ENCODE results near the gene RUNX1. TPM values are rescaled to one million over a fixed set of nuclear protein-coding genes. Genes with fewer than 3 reads are reported as not detected.
A peak's percentile ranks its signal among the peaks of the same experiment; 100 is the strongest.

Gene RUNX1
- total RNA-seq, 1 donor from 2014 or later: 0.41 TPM

DNA sequence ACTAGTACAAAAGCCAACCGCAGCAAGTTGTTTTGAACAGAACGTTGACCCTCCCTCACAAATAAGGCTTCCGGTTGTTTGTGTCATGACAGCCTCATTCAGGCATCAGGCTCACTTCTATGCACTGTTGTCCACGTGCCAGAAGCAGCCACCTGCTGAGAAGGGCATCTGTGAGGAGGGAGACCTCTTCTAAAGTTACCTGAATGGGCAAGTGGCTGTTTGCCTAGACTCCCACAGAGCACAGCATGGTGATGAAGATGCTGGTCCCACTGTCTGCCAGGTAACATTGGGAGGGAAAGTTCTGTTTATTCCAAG lies 204.2 kb downstream of the RUNX1 start:
- DNase-seq (ENCODE audit: low spot score in 2 of 2): no peak
- no peak for FAIRE-seq

DNA sequence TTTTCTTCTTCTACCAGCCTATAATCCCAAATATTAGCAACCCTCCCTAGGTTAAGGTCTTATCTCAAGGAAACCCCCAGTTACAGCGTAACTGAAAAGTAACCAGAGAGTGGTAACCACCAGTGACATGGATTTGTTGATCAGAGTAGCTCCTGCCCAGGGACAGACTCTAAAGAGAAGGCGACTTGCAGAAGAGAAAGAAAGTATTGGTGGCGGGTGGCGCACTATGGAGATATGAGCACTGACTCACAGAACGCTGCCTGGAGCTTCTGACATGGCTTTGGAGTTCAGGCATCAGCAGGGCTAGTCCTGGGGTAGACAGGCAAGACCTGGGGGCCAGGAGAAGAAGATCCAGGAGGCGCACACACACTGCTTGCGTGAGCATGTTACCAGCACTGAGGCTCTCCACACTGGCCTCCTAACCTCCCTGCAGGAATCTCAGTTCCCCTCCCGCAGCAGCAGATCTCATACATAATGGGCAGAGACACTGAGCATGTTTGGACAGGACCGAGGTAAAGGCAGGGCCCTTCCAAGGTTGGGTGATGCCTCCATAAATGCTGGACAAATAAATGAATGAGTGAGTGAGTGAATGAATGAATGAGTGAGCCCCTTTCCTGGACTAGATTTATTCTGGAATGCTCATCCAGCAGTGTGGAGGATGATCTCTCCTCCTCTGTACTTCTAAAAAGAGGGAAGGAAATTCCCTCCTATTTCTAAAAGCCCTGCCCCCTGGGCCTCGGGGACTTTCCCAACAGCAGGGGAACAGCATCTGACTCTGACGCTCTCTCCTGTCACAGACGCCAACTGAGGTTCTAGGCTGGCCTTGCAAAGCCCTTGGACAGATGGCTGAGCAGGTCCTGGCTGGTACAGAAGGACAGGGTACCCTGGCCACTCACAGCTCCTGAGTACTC lies 204.8 kb downstream of the RUNX1 start:
- no peak for FAIRE-seq
- no peak for DNase-seq (ENCODE audit: low spot score in 2 of 2)

DNA sequence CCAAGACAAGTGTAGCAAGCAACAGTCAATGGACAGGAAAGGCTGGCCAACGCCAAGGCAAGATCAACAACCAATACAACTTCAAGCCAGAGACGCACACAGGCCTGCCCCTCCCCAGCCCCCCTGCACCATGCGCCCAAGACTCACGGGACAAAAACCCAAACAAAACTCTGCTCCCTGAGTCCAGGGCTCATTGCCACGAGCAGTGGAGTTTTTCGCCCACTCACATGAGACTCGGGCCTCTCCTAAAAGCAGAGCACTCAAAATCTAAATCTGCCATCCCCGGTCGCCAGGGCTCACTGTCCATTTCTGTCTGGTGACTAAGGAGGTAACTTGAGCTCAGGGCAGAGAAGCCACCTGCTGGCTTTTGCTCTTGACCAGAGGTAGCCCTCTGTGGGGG lies 205.5 kb downstream of the RUNX1 start:
- no peak for FAIRE-seq
- no peak for DNase-seq (ENCODE audit: low spot score in 2 of 2)

DNA sequence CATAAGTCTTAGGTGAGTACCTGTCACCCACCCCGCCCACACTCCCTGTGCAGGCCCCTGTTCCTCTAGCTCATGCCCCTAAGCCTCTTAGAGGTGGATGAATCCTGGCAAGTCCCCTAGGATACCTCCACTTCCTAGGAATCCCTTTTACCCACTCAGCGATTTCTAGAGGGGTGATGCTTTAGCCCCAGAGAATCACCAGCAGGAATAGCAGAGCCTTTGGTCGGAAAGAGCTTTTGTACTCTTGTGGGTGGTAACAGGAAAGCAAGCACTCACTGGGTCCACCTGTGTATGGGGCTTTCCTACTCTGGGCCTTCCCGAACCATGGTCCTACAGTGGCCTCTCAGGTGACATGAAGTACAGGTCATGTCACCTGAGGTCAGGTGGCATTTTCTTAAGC lies 207.9 kb downstream of the RUNX1 start:
- FAIRE-seq: no peak

DNA sequence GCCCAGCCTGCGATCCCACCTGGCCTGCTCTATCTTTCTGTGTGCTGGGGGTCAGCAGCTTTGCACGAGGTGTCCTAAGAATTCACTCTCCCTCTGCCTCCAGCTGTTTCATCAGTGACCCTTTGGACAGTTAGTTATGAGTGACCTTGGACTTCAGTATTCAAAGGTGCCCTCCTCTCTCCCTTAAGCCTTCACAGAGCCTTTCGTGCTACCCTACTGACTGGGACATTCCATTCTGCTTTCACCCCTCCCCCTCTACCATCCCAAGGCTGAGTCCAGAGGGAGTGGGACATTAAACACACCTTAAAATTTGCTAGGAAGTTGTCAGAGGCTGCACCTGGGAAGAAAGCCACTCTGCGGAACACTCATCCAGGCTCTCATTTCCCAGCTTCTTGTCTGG lies 208.4 kb downstream of the RUNX1 start:
- DNase-seq (ENCODE audit: low spot score in 2 of 2) (no peak), FAIRE-seq (no peak)

More for the DNA sequence above, 207.9 kb downstream of the RUNX1 start:
- DNase-seq (ENCODE audit: low spot score in 2 of 2): no peak

DNA sequence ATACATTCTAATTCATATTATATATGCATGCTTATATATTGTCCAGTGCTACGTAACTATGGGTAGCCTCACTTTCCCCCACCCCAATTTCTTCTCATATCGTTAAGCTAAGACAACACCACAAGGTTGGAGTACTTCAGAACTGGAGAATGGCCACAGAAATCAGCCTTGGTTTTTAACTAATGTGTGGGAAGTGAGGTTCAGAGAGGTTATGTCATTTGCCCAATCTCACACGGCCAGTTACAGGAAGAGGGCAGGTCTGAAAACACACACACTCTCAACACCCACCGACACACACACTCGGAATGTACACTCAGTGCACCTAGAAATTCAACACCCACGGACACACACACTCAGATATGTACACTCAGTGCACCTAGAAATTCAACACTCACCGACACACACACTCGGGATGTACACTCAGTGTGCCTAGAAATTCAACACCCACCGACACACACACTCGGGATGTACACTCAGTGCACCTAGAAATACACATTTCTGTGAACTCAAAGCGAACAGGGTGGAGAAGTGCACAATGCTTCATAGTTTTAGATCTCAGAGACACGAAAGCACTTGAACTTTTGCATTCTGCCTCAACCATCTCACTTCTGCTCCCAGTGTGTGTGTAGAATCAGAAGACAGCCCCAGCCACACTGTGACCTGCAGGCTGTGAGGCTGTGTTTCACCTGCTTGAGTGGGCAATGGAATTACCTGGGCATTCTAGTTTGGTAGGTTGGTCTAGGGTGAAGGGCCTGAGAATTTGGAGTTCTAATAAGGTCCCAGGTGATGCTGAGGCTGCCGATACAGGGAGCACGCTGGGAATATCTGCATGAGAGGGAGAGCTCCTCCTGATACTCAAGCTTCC lies 209.9 kb downstream of the RUNX1 start:
- no peak for FAIRE-seq

DNA sequence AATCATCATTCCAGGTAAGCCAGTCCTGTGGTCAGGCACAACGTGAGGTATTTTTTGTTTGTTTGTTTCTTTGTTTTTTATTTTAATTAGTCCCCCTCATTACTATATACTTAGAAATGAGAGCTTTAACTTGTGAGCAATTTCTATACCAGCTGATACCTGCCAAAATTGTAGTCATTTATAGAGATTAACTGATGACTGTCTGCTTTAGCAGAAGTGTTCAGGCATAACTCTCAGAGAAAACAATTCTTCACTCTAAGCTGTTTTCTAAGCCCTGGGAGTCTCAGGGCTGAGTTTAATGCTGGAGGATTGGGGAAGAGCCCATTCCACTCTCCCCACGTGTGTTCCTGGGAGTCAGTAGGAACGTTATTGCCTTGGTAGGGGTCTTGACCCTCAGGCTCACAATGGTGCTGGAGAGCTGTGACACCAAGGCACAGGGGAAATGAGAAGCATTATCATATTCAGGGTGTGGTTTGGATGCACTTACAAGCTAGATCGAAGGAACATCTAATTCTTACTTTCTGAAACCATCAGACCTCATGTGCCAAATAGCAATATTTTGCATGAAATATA lies 212.1 kb downstream of the RUNX1 start:
- FAIRE-seq (no peak), DNase-seq (ENCODE audit: low spot score in 2 of 2) (no peak)

More for the DNA sequence above, 209.9 kb downstream of the RUNX1 start:
- no peak for DNase-seq (ENCODE audit: low spot score in 2 of 2)

DNA sequence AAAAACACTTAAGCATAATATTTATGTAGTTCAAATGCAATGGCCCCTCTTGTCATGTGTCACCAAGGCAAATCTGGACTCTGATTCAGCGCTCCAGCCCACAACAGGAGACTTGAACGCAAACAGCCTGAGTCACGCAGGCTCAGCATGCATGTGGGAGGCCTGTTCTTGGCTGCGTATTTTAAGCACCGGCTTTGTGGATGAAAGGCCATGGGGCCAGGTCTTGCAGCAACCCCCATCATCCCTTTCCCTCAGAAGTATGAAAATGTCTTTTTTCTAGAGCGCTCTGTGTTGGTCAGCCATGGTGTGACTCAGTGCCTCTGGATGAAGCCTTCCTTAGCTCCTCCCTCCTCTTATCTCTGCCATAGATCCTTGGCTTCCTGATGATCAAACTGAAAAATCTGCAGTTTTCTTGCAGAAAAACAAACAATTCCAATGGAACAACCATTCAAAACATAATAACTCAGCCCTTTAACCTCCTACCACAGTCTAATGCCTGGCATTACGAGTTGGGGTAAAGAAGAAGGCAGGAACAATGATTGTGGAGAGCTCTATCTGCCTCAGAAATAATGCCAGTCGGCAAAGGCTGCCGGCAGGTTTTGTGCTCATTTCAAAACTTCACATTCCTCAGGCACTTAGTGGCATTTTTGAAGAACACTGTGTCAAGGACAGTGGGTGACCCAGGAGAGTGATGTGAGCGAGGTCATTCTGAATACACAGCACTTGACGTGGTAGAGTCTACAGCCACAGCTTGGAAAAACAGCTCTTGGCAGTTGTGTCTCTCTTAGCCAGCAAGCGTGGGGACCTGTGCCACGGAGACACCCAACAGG lies 212.8 kb downstream of the RUNX1 start:
- no peak for FAIRE-seq
- DNase-seq (ENCODE audit: low spot score in 2 of 2): peak in 1 of 2 donors; percentile 20

DNA sequence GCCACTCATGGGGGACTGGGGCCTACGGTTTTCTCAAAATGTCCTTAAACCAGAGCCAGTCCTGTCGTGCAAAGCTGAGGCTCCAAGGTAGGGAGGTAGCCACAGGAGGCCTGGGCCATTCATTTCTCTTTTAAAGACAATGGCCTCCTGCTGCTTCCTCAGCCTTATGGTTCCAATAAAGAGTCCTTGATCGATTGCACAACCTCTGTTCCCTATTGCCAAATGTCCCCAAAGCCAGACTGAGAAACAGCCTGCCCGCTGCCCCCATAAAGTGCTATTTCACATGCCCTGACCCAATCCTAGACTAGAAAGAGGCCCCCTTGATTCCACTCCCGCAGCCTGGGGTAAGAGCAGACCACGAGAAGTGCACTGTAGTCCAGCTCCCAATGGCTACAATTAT lies 213.6 kb downstream of the RUNX1 start:
- DNase-seq (ENCODE audit: low spot score in 2 of 2) (no peak), FAIRE-seq (no peak)

DNA sequence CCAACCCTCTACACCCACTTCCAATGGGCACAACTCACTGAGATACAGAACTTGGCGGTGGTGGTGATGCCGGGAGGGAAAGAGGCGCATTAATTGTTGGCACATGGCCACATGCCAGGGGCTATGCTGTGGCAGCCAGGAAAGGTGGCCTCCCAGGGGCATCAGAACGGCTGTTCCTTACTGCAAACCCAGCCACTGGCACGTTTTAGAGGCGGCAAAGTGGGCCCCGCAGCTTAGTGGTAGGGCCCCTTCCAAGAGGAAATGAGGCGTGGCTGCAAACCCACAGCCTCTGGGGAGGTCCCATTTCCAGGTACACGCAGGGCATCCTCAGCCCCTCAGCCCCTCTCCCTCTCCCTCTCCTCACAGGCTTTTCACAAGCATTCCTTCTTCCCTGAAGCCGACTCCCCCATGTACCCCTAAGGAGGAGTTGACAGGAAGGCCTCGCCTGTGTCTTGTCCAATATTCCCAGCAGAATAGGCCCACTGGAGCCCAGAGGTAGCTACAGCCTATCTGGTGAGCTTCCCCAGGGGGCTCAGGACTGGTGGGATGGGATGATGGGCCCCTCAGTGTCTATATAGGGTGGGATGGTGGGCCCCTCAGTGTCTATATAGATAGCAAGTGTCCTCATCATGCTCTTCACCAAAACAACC lies 214.1 kb downstream of the RUNX1 start:
- DNase-seq (ENCODE audit: low spot score in 2 of 2) (no peak), FAIRE-seq (no peak)

DNA sequence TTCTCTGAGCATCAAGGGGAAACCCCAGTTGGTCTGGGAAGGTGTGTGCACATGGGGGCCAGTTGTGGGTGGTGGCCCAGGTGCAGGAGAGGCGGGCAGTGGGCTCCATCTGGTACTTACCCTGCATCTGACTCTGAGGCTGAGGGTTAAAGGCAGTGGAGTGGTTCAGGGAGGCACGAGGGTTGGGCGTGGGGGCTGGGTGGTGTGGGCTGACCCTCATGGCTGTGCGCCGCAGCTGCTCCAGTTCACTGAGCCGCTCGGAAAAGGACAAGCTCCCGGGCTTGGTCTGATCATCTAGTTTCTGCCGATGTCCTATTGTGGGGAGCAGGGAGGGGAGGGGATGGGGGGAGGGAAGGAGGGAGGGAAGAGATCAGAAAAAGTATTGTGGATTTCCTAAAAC lies 214.8 kb downstream of the RUNX1 start:
- DNase-seq (ENCODE audit: low spot score in 2 of 2) (no peak), FAIRE-seq (no peak)

DNA sequence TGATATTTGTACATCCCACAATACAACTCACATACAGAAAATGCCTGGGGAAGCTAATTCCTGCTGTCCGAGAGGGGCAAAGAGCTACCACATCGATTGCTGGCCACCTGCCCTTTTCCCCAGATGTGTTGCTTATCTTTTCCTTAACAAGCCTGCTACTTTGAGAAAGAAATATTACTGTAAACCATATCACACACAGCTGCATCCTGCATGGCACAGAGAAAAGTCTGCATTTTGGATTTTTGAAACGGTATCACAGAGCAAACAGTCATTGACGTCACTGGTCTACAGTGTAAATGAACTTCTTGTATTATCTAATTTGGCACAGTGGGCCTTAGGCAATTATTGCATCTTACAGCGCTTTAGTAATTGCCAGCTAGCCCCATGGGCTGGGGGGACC lies 215.6 kb downstream of the RUNX1 start:
- DNase-seq (ENCODE audit: low spot score in 2 of 2) (no peak), FAIRE-seq (no peak)

DNA sequence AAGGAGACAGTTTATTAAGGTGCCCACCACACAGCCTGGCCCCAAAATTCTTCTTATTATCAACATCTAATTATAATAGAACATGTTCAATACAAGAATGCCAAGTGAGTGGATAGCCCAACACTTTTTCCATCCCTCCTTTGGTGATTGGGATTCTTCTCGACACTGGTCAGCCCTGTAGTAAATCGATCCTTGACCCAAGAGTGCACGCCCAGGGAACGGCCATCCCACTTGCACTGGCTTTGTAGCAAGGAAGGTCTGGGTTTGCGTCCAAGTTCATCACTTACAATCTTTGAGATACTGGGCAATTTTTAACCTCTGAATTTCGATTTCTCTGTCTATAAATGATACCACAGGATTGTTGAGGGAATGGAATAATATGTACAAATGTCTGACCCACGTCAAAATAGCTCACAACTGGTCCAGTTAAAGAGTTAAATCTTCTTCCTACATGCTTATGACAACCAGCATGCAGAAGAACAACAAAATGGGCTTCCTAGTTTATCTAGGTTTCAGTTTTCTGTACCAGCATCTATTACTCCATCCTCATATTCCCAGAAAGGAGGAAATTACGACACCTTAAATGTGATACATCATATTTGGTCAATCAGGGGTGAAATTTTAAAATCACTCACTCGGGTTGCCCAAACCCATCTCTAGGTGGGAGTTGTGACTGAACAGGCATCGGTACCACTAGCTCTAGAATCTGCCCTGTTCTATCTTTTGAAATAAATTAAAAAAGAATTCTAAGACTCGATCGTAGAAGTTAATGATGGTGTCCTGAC lies 218.5 kb downstream of the RUNX1 start:
- DNase-seq (ENCODE audit: low spot score in 2 of 2): no peak
- FAIRE-seq: no peak

DNA sequence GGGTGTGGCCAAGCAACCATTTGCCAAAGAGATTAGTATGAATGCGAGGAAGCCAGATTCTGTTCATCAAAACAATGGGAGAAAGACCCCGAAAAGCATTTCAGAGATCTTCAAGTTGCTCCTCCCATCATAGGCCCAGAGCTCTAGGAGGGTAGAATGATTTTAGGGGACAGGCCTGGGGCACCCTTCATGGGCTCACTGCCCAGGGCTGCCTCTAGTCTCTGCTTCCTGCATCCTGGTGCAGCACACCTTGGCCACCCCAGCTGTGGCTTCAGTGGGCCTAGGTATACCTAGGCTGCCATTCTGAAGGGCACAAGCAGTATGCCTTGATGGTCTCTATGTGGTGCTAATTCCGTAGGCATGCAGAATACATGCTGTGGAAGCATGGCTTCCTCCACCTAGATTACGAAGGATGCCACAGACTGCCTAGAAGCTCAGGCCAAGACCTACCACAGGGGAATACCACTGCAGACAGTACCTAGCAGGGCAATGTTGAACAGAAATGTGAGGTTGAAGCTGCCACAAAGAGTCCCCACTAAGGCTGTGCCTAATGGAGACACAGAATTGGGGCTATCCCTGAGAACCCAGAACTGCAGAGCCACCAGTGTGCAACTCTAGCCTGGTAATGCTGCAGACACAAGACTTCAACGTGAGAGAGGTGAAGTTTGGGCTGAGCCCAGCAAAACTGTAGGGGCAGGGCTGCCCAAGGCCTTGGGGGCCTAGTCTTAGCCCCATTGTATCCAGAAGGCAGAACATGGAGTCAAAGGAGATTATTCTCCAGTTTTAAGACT lies 221.5 kb downstream of the RUNX1 start:
- FAIRE-seq (no peak), DNase-seq (ENCODE audit: low spot score in 2 of 2) (no peak)

DNA sequence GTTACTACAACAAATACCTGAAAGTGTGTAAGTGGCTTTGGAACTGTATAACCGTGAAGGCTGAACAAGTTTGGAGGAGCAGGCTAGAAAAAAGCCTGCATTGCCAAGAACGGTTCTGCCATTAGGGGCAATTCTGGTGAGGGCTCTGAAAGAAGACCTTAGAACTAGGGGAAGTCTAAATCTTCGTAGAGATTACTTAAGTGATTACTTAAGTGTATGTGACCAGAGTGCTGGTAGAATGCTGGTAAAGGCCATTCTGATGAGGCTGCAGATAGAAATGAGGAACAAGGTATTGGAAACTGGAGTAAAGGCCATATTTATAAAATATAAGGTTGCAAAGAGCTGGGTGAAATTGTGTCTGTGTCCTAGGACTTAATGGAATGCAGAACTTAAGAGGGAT lies 222.3 kb downstream of the RUNX1 start:
- DNase-seq (ENCODE audit: low spot score in 2 of 2) (no peak), FAIRE-seq (no peak)

DNA sequence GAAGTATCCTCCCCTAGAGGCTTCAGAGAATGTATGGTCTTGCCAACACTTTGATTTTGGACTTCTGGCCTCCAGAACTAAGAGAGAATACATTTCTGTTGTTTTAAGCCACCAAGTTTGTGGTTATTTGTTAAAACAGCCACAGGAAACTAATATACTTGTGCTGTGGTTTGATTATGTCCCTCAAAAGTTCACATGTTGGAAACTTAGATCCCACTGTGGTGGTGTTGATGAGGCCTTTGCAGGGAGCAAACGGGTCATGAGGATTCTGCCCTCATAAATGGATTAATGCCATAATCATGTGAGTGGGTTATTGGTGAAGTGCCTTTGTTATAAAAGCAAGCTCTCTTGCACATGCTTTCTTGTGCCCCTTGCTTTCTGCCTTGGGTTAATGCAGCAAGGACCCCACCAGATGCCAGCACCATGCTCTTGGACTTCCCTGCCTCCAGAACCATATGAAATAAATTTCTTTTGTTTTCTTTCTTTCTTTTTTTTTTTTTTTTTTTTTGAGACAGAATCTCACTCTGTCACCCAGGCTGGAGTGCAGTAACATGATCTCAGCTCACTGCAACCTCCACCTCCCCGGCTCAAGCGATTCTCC lies 223.1 kb downstream of the RUNX1 start:
- DNase-seq (ENCODE audit: low spot score in 2 of 2) (no peak), FAIRE-seq (no peak)

DNA sequence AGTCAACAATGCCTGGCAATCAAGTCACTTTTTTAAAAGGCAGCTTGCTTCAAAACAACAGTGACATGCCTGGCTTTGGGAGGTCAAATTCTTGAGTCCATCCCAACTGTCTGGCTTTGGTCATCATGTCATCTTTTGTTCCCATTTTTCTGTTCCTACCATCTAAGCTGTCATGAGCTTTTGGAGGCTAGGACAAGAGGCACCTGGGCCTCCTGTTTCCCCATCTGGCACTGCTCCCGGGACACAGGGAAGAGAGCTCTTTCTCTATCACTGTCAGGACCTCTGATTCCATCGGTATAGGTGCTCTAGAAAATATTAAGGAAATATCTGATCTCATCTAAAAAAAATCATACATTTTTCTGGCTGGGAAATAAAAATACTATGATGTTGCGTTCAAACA lies 224.0 kb downstream of the RUNX1 start:
- DNase-seq (ENCODE audit: low spot score in 2 of 2) (no peak), FAIRE-seq (no peak)

DNA sequence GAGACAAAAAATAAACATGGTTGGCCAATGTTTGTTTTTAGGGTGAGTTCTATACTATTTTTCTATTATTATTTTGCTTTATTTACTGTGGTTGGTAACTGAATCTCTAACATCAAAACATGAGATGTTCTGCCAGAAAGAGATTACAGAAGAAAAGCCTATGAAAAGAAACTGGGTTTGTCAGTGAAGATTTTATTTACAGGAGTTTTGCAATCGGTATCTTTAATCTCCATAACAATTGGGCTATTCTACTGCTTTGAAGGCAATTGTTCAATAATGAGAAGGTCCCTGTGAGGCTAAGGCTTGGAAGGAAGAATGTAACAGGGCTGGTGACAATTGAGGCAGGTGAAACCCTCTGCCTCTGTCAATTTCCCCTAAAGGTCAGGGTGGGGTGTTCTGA lies 224.8 kb downstream of the RUNX1 start:
- FAIRE-seq (no peak), DNase-seq (ENCODE audit: low spot score in 2 of 2) (no peak)

Data from frontal cortex (tissue), 4 donors.